HUES48 (cell line): ENCODE data around the gene CCRL2.

ENCODE experiments used
- H3K27ac ChIP-seq: one replicate; pipeline ENCODE4 v1.7.0; 2013; ENCODE audit warnings: low read depth, low read length, inconsistent platforms
- H3K27me3 ChIP-seq: 2 replicates; pipeline ENCODE4 v1.6.1; 2013; ENCODE audit warnings: mild to moderate bottlenecking, low read length; ENCODE audit not compliant: control insufficient read depth, insufficient read depth
- H3K36me3 ChIP-seq: 2 replicates; pipeline ENCODE4 v1.6.1; 2013; ENCODE audit warnings: low read length; ENCODE audit not compliant: control insufficient read depth, insufficient read depth
- H3K4me1 ChIP-seq: 2 replicates; pipeline ENCODE4 v1.6.1; 2013; ENCODE audit warnings: mild to moderate bottlenecking, low read length; ENCODE audit not compliant: control insufficient read depth, insufficient read depth
- H3K4me3 ChIP-seq: 2 replicates; pipeline ENCODE4 v1.5.1; 2013; ENCODE audit warnings: mild to moderate bottlenecking, low read depth, low read length
- H3K9ac ChIP-seq: 2 replicates; pipeline ENCODE4 v1.6.1; 2013; ENCODE audit warnings: mild to moderate bottlenecking, low read depth, low read length, moderate library complexity
- H3K9me3 ChIP-seq: 2 replicates; pipeline ENCODE4 v1.6.1; 2013; ENCODE audit warnings: low read length; ENCODE audit not compliant: control insufficient read depth, insufficient read depth

Gene CCRL2

GRCh38 chr3:46408853-46409252, 1.8 kb downstream of the CCRL2 start:
- Histone ChIP-seq H3K27me3 (no peaks in the 10 kb centered on the region), H3K9ac (no peak overlapping the region)

DNA sequence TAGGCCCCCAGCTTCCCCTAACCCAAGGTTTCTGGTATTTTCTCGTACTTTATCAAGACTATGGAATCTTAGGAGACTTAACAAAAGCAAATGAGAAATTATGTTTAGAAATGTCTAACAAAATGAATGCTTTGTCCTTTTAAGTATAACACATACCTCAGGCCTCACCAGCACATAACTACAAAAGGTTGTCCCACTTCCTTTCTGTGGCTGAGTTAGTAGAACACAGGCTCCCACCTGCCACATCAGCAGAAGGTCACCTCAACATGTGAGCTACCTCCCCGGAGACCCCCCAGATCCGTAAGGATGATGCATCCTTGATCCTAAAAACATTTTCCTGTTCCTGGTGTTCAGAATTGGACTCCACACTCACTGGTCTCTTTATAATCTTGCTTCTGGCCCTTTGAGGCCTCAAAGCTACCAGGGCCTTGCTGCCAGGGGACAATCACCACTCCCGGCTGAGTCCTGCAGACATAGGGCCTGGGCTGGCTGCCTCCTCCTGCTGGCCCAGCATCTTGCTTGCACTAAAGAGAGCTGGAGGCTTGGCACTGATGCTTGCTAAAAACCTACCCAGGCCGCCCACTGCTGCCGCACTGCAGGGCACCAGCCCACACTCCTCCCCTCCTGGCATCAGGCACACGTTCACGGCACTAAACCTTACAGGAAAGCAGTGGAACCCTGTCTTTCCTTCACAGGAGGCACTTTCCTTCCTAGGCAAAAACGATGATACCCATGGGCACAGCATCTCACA, 2.9 kb downstream of the CCRL2 start:
- Histone ChIP-seq H3K27ac (no peak overlapping the region), H3K9ac (no peak overlapping the region), H3K9me3 (no peaks in the 10 kb centered on the region)

More at GRCh38 chr3:46408853-46409252, 1.8 kb downstream of the CCRL2 start:
- Histone ChIP-seq H3K4me3 (no peak overlapping the region), H3K27ac (no peak overlapping the region), H3K36me3 (no peaks in the 10 kb centered on the region), H3K9me3 (no peaks in the 10 kb centered on the region), H3K4me1 (no peaks in the 10 kb centered on the region)

DNA sequence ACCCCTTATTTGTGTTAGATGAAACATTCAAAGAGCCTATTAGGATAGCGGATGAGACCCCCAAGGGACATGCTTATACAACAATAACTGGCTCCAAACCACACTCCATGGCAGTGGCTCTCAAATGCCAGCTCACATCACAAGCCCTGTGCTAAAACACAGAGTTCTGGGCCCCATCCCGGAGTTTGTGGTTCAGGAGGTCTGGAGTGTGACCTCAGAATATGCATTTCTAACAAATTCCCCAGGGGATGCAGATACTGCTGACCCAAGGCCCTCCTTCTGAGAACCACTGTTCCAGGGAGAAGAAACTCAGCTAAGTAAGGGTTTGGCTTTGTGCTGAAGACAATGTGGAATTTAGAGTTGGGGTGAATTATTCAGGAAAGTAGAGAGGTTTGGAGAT, 3.6 kb downstream of the CCRL2 start:
- no peaks in the 10 kb centered on the region for H3K9me3 ChIP-seq
- no peaks in the 10 kb centered on the region for H3K27me3 ChIP-seq
- no peaks in the 10 kb centered on the region for H3K4me1 ChIP-seq
- H3K9ac ChIP-seq: no peak overlapping the region
- no peak overlapping the region for H3K27ac ChIP-seq
- H3K36me3 ChIP-seq: no peaks in the 10 kb centered on the region
- H3K4me3 ChIP-seq: no peak overlapping the region

More for the DNA sequence above, 2.9 kb downstream of the CCRL2 start:
- Histone ChIP-seq H3K4me1 (no peaks in the 10 kb centered on the region), H3K36me3 (no peaks in the 10 kb centered on the region), H3K4me3 (no peak overlapping the region), H3K27me3 (no peaks in the 10 kb centered on the region)

DNA sequence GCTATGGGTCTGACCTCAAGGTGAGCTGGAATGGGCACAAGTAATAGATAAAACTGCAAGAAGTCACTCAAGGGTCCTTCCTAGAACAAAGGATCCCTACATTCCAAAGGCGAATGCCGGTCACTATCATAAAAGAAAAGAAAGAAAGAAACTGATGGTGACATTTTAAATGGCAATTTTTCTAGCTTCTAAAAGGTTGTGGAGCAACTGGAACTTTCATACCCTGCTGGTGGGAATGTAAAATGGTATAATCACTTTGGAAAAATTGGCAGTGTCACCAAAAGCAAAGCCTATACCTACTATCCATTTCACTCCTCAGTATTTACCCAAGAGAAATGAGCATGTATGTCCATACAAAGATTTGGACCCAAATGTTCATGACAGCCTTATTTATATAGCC, 4.2 kb downstream of the CCRL2 start:
- H3K27me3 ChIP-seq: no peaks in the 10 kb centered on the region

GRCh38 chr3:46412786-46413298, 5.8 kb downstream of the CCRL2 start:
- peaks cover under 1% of the 10 kb centered on the region; the same call in 1 of the 2 replicates for H3K4me1 ChIP-seq

More for the DNA sequence above, 4.2 kb downstream of the CCRL2 start:
- no peak overlapping the region for H3K9ac ChIP-seq
- no peak overlapping the region for H3K4me3 ChIP-seq
- H3K27ac ChIP-seq: no peak overlapping the region
- no peaks in the 10 kb centered on the region for H3K9me3 ChIP-seq
- H3K4me1 ChIP-seq: no peaks in the 10 kb centered on the region
- H3K36me3 ChIP-seq: no peaks in the 10 kb centered on the region

DNA sequence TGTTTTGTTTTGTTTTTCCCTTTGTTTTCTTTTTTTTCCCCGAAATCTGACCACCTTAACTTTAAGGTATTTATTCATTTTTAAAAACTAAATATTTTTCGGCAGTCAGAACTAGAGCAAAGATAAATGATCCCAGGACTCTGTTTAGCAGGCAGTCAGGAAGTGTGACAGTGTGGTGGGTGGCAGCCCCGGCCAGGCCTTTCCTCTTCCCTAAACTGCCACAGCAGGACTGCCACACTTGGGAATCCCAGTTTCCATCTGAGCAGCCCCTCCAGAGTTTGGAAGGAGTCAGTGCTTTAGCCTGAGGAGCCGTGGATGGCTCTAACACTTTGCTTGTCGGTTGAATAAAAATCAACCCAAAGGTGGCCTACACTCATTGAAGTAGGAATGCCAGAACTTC, 6.9 kb downstream of the CCRL2 start:
- no peak overlapping the region for H3K9ac ChIP-seq
- no peak overlapping the region for H3K27ac ChIP-seq
- peaks cover 11% of the 10 kb centered on the region; the same call in 1 of the 2 replicates for H3K4me1 ChIP-seq
- no peak overlapping the region for H3K4me3 ChIP-seq
- no peaks in the 10 kb centered on the region for H3K36me3 ChIP-seq
- no peaks in the 10 kb centered on the region for H3K9me3 ChIP-seq
- H3K27me3 ChIP-seq: no peaks in the 10 kb centered on the region

More at GRCh38 chr3:46412786-46413298, 5.8 kb downstream of the CCRL2 start:
- no peaks in the 10 kb centered on the region for H3K9me3 ChIP-seq
- no peak overlapping the region for H3K4me3 ChIP-seq
- H3K36me3 ChIP-seq: no peaks in the 10 kb centered on the region
- H3K27ac ChIP-seq: no peak overlapping the region
- H3K27me3 ChIP-seq: no peaks in the 10 kb centered on the region
- no peak overlapping the region for H3K9ac ChIP-seq

GRCh38 chr3:46414739-46415138, 7.7 kb downstream of the CCRL2 start:
- no peaks in the 10 kb centered on the region for H3K9me3 ChIP-seq
- H3K9ac ChIP-seq: no peak overlapping the region
- H3K27ac ChIP-seq: no peak overlapping the region
- no peaks in the 10 kb centered on the region for H3K27me3 ChIP-seq
- peaks cover 11% of the 10 kb centered on the region; the same call in 1 of the 2 replicates for H3K4me1 ChIP-seq
- H3K4me3 ChIP-seq: no peak overlapping the region
- H3K36me3 ChIP-seq: no peaks in the 10 kb centered on the region

DNA sequence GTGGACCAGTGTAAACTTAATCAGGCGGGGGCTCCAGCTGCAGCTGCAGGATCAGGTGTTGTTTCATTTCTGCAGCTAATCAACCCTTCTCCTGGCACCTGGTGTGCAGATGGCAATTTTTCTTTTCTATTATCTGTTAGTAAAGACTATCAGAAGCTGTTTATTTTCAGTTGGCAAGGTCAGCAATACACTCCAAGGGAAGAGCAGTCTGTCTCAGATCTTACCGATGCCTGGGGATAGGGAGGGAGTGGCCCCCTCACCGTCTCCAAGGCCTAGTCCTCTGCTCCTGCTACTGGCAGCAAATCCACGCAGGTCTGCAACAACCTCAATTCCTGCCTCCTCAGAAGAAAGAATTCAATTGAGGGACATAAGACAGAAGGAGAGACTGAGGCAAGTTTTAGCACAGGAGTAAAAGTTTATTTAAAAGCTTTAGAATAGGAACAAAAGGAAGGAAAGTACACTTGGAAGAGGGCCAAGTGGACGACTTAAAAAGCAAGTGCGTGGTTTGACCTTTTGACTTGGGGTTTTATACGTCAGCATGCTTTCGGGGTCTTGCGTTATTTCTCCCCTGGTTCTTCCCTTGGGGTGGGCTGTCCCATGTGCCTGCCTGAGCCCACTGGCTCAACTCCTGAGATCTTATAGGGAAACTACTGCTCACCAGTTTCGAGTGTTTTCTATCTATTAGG, 9.2 kb downstream of the CCRL2 start:
- no peaks in the 10 kb centered on the region for H3K27me3 ChIP-seq
- H3K4me1 ChIP-seq: peaks cover 11% of the 10 kb centered on the region; the same call in 1 of the 2 replicates
- no peaks in the 10 kb centered on the region for H3K9me3 ChIP-seq
- no peak overlapping the region for H3K4me3 ChIP-seq
- H3K27ac ChIP-seq: no peak overlapping the region
- H3K36me3 ChIP-seq: no peaks in the 10 kb centered on the region
- H3K9ac ChIP-seq: no peak overlapping the region

- Histone ChIP-seq H3K27ac (no peak overlapping the region), H3K27me3 (no peaks in the 10 kb centered on the region), H3K9me3 (no peaks in the 10 kb centered on the region), H3K9ac (no peak overlapping the region), H3K36me3 (no peaks in the 10 kb centered on the region), H3K4me1 (peaks cover 11% of the 10 kb centered on the region; the same call in 1 of the 2 replicates), H3K4me3 (no peak overlapping the region)
Observed at GRCh38 chr3:46416811-46417510, 9.9 kb downstream of the CCRL2 start.

DNA sequence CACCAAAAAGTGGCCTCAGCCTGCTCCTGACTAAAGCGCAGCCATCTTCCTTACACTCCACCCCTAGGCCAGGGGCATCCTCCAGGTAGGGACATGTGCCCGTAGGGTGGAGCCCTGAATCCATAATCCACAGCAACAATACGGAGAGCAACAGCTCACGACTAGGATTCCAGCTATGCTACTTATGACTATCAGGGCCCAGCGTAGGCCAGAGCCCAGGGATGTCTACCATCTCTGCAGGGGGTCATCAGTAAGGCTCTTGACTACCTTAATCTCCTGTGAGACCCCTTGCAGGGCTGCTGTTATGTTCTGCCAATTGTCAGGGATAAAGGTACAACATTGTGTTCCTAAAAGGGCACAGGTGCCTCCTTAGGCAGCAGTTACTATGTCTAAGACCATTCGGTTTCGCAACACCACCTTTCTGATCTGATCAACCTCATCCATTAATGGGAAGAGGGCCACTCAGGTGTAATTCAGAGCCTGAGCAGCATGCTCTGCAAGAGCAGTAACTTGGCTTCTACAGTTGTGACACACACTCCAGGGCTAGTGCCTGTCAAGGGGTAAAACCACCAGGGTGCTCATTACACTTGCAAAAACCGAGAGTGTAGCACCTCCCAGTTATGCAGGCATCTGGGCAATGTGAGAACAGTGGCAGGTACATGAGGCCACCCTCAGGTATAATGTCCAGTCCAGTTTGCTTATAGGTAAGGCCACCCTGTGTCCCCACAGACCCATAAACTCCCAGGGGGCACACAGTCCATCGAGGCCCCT, 11.0 kb downstream of the CCRL2 start:
- H3K36me3 ChIP-seq: no peaks in the 10 kb centered on the region
- H3K9me3 ChIP-seq: no peaks in the 10 kb centered on the region
- H3K9ac ChIP-seq: no peak overlapping the region
- H3K4me1 ChIP-seq: peaks cover 11% of the 10 kb centered on the region; the same call in 1 of the 2 replicates
- H3K4me3 ChIP-seq: no peak overlapping the region
- H3K27me3 ChIP-seq: no peaks in the 10 kb centered on the region
- H3K27ac ChIP-seq: no peak overlapping the region
